ENCODE results near the gene PPM1E. TPM values are rescaled to one million over a fixed set of nuclear protein-coding genes. Genes with fewer than 3 reads are reported as not detected.
"Not testable (repeated sequence)": the region's sequence is repeated elsewhere in the genome, so short reads cannot be mapped to it uniquely, and the experiment has no call there.

PPM1E gene
- total RNA-seq, 2 experiments from 2014 or later = 0.06 TPM

DNA sequence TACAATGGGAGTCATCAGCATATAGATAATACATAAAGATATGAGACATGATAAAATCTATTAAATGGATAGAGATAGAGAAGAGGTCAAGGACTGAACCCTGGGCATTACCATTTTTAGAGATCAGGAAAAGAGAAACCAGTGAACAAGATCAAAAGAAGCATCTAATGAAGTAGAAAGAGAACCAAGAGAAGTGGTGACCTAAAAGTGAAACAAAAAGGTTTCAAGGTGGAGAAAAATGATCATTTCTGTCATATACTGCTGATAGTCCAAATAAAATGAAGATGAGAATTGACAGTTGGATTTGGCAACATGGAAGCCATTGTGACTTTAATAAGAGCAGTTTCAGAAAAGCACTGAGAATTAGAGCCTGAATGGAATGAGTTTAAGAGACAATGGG lies 165.1 kb downstream of the PPM1E start:
- DNase-seq = no peak
- H3K27ac Mint-ChIP-seq = no peak overlapping the region
- no peak overlapping the region for H3K4me3 Mint-ChIP-seq
- H3K9me3 Mint-ChIP-seq = no peaks in the 10 kb centered on the region
- no peaks in the 10 kb centered on the region for H3K36me3 Mint-ChIP-seq
- peaks cover 6% of the 10 kb centered on the region for H3K27me3 Mint-ChIP-seq
- peaks cover 20% of the 10 kb centered on the region for H3K4me1 Mint-ChIP-seq

DNA sequence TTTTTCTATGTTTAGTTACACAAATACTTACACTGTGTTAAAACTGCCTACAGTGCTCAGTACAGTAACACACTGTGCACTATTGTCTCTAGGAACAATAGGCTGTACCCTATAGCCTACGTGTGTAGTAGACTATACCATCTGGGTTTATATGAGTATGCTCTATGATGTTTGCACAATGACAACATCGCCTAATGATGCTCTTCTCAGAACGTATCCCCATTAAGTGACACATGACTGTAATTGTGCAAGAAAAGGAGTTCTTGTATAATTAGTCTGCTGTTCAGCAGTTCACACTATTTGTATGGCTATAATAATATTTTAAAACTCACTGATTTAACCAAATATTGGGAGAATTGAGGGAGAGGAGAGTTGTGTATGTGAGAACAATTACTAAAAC lies 177.3 kb downstream of the PPM1E start:
- H3K9me3 Mint-ChIP-seq = no peaks in the 10 kb centered on the region
- no peak overlapping the region for H3K4me3 Mint-ChIP-seq
- DNase-seq = no peak
- no peaks in the 10 kb centered on the region for H3K36me3 Mint-ChIP-seq
- H3K4me1 Mint-ChIP-seq = no peaks in the 10 kb centered on the region
- no peak overlapping the region for H3K27ac Mint-ChIP-seq
- no peaks in the 10 kb centered on the region for H3K27me3 Mint-ChIP-seq

GRCh38 chr17:58936295-58936694 lies 180.6 kb downstream of the PPM1E start:
- Mint-ChIP-seq H3K27ac (no peak overlapping the region), H3K4me3 (no peak overlapping the region), H3K4me1 (no peaks in the 10 kb centered on the region), H3K36me3 (no peaks in the 10 kb centered on the region), H3K9me3 (no peaks in the 10 kb centered on the region), H3K27me3 (no peaks in the 10 kb centered on the region)
- DNase-seq = no peak

- no peaks in the 10 kb centered on the region for H3K36me3 Mint-ChIP-seq
- H3K4me1 Mint-ChIP-seq = peaks cover 9% of the 10 kb centered on the region
- peaks cover 15% of the 10 kb centered on the region for H3K27me3 Mint-ChIP-seq
- DNase-seq = no peak
- no peak overlapping the region for H3K27ac Mint-ChIP-seq
- peaks cover 4% of the 10 kb centered on the region for H3K9me3 Mint-ChIP-seq
- H3K4me3 Mint-ChIP-seq = no peak overlapping the region
Measured at GRCh38 chr17:58944166-58944565, 188.5 kb downstream of the PPM1E start.

DNA sequence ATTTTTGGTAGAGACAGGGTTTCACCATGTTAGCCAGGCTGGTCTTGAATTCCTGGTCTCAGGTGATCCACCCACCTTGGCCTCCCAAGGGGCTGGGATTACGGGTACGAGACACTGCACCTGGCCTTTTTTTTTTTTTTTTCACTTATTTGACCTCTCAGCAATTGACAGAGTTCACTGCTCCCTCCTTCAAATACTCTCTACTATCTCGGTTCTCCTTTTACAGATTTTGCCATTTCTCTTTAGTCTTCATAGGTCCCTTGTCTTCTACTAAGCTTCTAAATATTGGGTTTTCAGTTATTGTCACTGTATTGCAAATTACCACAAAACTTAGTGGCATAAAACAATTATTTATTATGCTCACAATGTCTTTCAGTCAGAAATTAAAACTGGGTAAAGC lies 191.8 kb downstream of the PPM1E start:
- Mint-ChIP-seq H3K4me1 (peaks cover 9% of the 10 kb centered on the region), H3K9me3 (peaks cover 16% of the 10 kb centered on the region), H3K36me3 (peaks cover 6% of the 10 kb centered on the region), H3K27ac (no peak overlapping the region), H3K4me3 (no peak overlapping the region), H3K27me3 (peaks cover 15% of the 10 kb centered on the region)
- DNase-seq = no peak

- H3K4me1 Mint-ChIP-seq = peaks cover 9% of the 10 kb centered on the region
- peaks cover 6% of the 10 kb centered on the region for H3K36me3 Mint-ChIP-seq
- peaks cover 15% of the 10 kb centered on the region for H3K27me3 Mint-ChIP-seq
- no peak overlapping the region for H3K4me3 Mint-ChIP-seq
- no peak for DNase-seq
- H3K27ac Mint-ChIP-seq = no peak overlapping the region
- peaks cover 16% of the 10 kb centered on the region for H3K9me3 Mint-ChIP-seq
Measured at GRCh38 chr17:58947824-58948223, 192.2 kb downstream of the PPM1E start.

- peaks cover 14% of the 10 kb centered on the region for H3K9me3 Mint-ChIP-seq
- H3K36me3 Mint-ChIP-seq, H3K4me1 Mint-ChIP-seq, DNase-seq, H3K27me3 Mint-ChIP-seq, H3K4me3 Mint-ChIP-seq, H3K27ac Mint-ChIP-seq: not testable (repeated sequence)
Measured at GRCh38 chr17:58954358-58954757, 198.7 kb downstream of the PPM1E start.

DNA sequence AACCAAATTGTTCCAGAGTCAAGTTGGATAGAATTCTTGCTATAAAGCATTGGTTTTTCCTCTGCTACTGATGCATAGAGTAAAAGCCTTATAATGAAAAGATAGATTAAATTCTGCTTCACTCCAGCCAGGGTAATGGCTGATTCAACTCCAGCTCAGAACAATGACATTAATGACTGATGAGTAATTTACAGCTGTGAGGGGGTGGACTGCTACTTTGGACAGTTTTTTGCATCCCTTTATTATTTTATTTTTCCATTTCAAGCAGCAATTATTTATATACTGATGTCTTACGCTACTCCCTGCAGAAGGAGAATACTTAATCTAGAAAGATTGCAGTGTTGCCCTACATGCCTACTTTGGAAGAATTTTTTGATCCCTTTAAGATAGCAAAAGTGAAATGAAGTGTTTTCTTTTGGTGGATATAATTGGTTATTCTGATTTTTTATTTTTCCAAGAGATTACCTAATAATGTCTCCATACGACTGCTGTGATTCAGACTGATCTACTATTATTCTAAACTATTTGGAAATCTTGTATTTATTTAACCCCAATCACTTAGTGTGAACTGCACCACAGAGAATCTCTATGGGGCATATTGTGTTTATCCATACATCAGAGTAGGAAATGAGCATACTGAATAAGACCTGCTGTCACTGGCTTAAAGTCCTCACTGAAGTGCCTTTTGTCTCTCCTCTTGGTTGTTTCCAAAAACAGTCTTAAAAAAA lies 201.5 kb downstream of the PPM1E start:
- Mint-ChIP-seq H3K4me1 (peaks cover 4% of the 10 kb centered on the region), H3K36me3 (peaks cover 1% of the 10 kb centered on the region), H3K4me3 (no peak overlapping the region), H3K9me3 (peaks cover 1% of the 10 kb centered on the region), H3K27me3 (no peaks in the 10 kb centered on the region), H3K27ac (no peak overlapping the region)
- DNase-seq = no peak

GRCh38 chr17:58957725-58958073 lies 202.0 kb downstream of the PPM1E start:
- H3K36me3 Mint-ChIP-seq, H3K9me3 Mint-ChIP-seq, H3K27ac Mint-ChIP-seq, DNase-seq, H3K4me3 Mint-ChIP-seq, H3K4me1 Mint-ChIP-seq, H3K27me3 Mint-ChIP-seq: not testable (repeated sequence)

DNA sequence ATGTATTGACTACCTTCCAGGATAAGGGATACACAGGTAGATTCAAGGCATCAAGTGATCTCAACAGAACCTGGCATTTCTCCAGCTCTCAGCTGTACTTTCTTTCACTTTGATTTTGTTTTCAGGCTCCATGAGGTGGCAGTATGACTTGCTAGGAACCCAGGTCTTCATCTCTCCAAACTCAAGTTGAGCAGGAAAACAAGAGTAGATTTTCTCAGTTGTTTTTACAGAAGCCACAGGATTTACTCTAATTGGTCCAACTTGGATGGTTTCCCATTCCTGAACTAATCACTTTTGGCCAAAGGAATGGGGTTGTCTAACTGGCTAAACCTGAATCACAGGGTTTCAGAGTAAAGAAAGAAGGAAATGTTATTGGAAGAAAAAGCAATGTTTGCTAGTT lies 204.4 kb downstream of the PPM1E start:
- Mint-ChIP-seq H3K36me3 (no peaks in the 10 kb centered on the region), H3K9me3 (no peaks in the 10 kb centered on the region), H3K27ac (no peak overlapping the region), H3K4me3 (no peak overlapping the region), H3K27me3 (no peaks in the 10 kb centered on the region), H3K4me1 (no peaks in the 10 kb centered on the region)
- no peak for DNase-seq

- no peak for DNase-seq
- Mint-ChIP-seq H3K4me1 (peaks cover 5% of the 10 kb centered on the region), H3K27me3 (no peaks in the 10 kb centered on the region), H3K9me3 (no peaks in the 10 kb centered on the region), H3K36me3 (no peaks in the 10 kb centered on the region), H3K4me3 (no peak overlapping the region), H3K27ac (no peak overlapping the region)
Measured at GRCh38 chr17:58965221-58965620, 209.6 kb downstream of the PPM1E start.

DNA sequence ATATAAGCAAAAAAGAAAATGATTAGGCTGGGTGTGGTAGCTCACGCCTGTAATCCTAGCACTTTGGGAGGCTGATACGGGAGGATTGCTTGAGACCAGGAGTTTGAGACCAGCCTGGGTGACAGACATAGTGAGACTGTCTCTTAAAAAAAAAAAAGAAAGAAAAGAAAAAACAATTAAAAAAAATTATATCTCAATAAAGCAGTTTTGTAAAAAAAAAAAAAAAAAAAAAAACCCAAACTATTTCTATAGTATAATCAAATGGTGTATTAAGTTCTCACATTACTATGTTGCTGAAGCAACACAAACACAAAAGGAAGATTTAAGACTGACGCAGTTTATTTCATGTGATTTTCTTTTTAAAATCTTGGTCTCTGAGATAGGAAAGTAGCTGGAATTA lies 210.6 kb downstream of the PPM1E start:
- no peak overlapping the region for H3K4me3 Mint-ChIP-seq
- no peaks in the 10 kb centered on the region for H3K36me3 Mint-ChIP-seq
- no peaks in the 10 kb centered on the region for H3K9me3 Mint-ChIP-seq
- no peak overlapping the region for H3K27ac Mint-ChIP-seq
- H3K27me3 Mint-ChIP-seq = no peaks in the 10 kb centered on the region
- DNase-seq = no peak
- peaks cover 5% of the 10 kb centered on the region for H3K4me1 Mint-ChIP-seq

GRCh38 chr17:58968426-58969061 lies 212.9 kb downstream of the PPM1E start:
- H3K36me3 Mint-ChIP-seq = no peaks in the 10 kb centered on the region
- H3K27me3 Mint-ChIP-seq = no peaks in the 10 kb centered on the region
- no peak overlapping the region for H3K4me3 Mint-ChIP-seq
- no peak overlapping the region for H3K27ac Mint-ChIP-seq
- no peak for DNase-seq
- H3K4me1 Mint-ChIP-seq = peaks cover 5% of the 10 kb centered on the region
- no peaks in the 10 kb centered on the region for H3K9me3 Mint-ChIP-seq

- H3K36me3 Mint-ChIP-seq = no peaks in the 10 kb centered on the region
- no peaks in the 10 kb centered on the region for H3K27me3 Mint-ChIP-seq
- H3K9me3 Mint-ChIP-seq = no peaks in the 10 kb centered on the region
- no peak for DNase-seq
- H3K4me3 Mint-ChIP-seq = no peak overlapping the region
- H3K4me1 Mint-ChIP-seq = peaks cover 5% of the 10 kb centered on the region
- H3K27ac Mint-ChIP-seq = no peak overlapping the region
Measured at GRCh38 chr17:58969156-58969555, 213.5 kb downstream of the PPM1E start.

DNA sequence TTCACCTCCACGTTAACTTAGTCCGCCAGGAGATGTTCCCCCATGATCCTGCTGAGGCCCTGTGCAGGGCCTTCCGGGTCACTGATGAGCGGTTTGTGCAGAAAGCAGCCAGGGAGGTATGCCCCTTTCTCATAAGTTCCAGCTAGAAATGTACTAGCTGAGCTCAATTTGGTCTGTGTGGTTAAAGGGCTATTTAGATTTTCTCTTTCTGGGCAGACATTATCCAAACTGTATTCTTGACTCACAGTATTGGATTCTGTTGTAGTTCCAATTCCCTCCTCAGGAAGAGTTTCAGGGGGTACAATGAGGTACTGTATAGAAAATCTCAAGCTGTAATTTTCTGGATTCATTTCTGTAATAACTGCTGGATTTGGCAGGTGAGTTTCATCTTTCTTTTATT lies 214.0 kb downstream of the PPM1E start:
- no peak overlapping the region for H3K4me3 Mint-ChIP-seq
- H3K36me3 Mint-ChIP-seq = no peaks in the 10 kb centered on the region
- peaks cover 5% of the 10 kb centered on the region for H3K4me1 Mint-ChIP-seq
- H3K27me3 Mint-ChIP-seq = no peaks in the 10 kb centered on the region
- H3K9me3 Mint-ChIP-seq = no peaks in the 10 kb centered on the region
- DNase-seq = no peak
- H3K27ac Mint-ChIP-seq = no peak overlapping the region
